Endothelial cell of umbilical vein (primary cell): ENCODE measurements around the gene SLC10A7. TPM values are rescaled to one million over a fixed set of nuclear protein-coding genes. Genes with fewer than 3 reads are reported as not detected.

ENCODE experiments used
- BruUV-seq: library from RNA; stranded (reverse); fragments of 400-500 nt; replicated peaks from 2 replicates; lab custom pipeline; 2021; lab: Mats Ljungman, UMichigan
- CTCF ChIA-PET: fragments of 300-600, 350-600 bp; sonication (Branson Sonifier 250); formaldehyde crosslinking; loops from one replicate; lab custom pipeline; 2021; ENCODE audit warnings: antibody characterized with exemption, inconsistent platforms; lab: Charles Lee
- POLR2A ChIA-PET: fragments of 300-600, 350-600 bp; sonication (Branson Sonifier 250); formaldehyde crosslinking; loops from one replicate; lab custom pipeline; 2021; ENCODE audit warnings: antibody characterized with exemption, inconsistent platforms; lab: Charles Lee
- DNase-seq: peaks from one replicate; pipeline ENCODE4 v3.0.0-alpha.2; 2011; ENCODE audit warnings: low read depth, low spot score
- FAIRE-seq: peaks from 2 replicates; lab custom pipeline; 2011; peaks lifted over from hg19 to GRCh38; lab: Jason Lieb, UNC
- H2AFZ ChIP-seq: 2 replicates; pipeline ENCODE4 v1.6.0; 2012; ENCODE audit warnings: low read depth, low read length, control low read depth, inconsistent platforms
- H3K27ac ChIP-seq: 2 replicates; pipeline ENCODE4 v1.5.1; 2011; ENCODE audit warnings: low read depth, mild to moderate bottlenecking, control low read depth, low read length, moderate library complexity; ENCODE audit not compliant: insufficient read depth
- H3K27me3 ChIP-seq, 2 experiments: 2 replicates each; pipeline versions ENCODE4 v1.6.0 to v1.6.1; 2011; ENCODE audit warnings: low read length in 2 of 2, mixed read lengths in 1 of 2; ENCODE audit not compliant: control insufficient read depth in 2 of 2, insufficient read depth in 2 of 2
- H3K36me3 ChIP-seq, 2 experiments: 2 replicates in 1 of 2; 3 replicates in 1 of 2; pipeline ENCODE4 v1.5.1; 2011; ENCODE audit warnings: low read length in 2 of 2, mild to moderate bottlenecking in 1 of 2, moderate library complexity in 1 of 2; ENCODE audit not compliant: control insufficient read depth in 2 of 2, insufficient read depth in 2 of 2; ENCODE audit errors: extremely low read depth in 1 of 2
- H3K4me1 ChIP-seq: 3 replicates; pipeline ENCODE4 v1.5.1; 2011; ENCODE audit warnings: mild to moderate bottlenecking, low read length; ENCODE audit not compliant: control insufficient read depth, insufficient read depth; ENCODE audit errors: extremely low read depth
- H3K4me2 ChIP-seq: 2 replicates; pipeline ENCODE4 v1.6.1; 2011; ENCODE audit warnings: low read length, control low read depth, mixed read lengths; ENCODE audit not compliant: insufficient read depth
- H3K4me3 ChIP-seq, 3 experiments: fragments of 200-600 bp in 1 of 3; sonication (generic), shearing (Covaris generic) in 1 of 3; replicated peaks in 1 of 3; 2 replicates each; pipeline ENCODE4 v1.5.1; 2011 to 2016; ENCODE audit warnings: control low read depth in 3 of 3, low read length in 3 of 3, mild to moderate bottlenecking in 2 of 3, inconsistent platforms in 1 of 3, low read depth in 1 of 3, moderate library complexity in 1 of 3; ENCODE audit not compliant: insufficient read depth in 1 of 3
- H3K79me2 ChIP-seq: 2 replicates; pipeline ENCODE4 v1.6.0; 2012; ENCODE audit warnings: low read length, inconsistent platforms; ENCODE audit not compliant: control insufficient read depth, insufficient read depth
- H3K9ac ChIP-seq: replicated peaks from 2 replicates; pipeline ENCODE3; 2011; ENCODE audit warnings: low read length, control low read depth; ENCODE audit not compliant: insufficient read depth; ENCODE audit errors: extremely low read depth
- H3K9me1 ChIP-seq: replicated peaks from 3 replicates; pipeline ENCODE4 v1.6.0; 2011; ENCODE audit warnings: mild to moderate bottlenecking, low read length; ENCODE audit not compliant: control insufficient read depth, insufficient read depth; ENCODE audit errors: extremely low read depth
- H3K9me3 ChIP-seq: replicated peaks from 2 replicates; pipeline ENCODE4 v1.5.1; 2012; ENCODE audit warnings: low read length, inconsistent platforms; ENCODE audit not compliant: control insufficient read depth, insufficient read depth
- H4K20me1 ChIP-seq: replicated peaks from 2 replicates; pipeline ENCODE3; 2011; ENCODE audit warnings: mild to moderate bottlenecking, low read length; ENCODE audit not compliant: control insufficient read depth, insufficient read depth; ENCODE audit errors: extremely low read depth
- CTCF ChIP-seq, 2 donors: IDR thresholded peaks; 1 replicate in 1 of 2; 2 replicates in 1 of 2; pipeline ENCODE4 v1.5.1; 2011; ENCODE audit warnings: low read length in 2 of 2, mild to moderate bottlenecking in 2 of 2, moderate library complexity in 2 of 2, control low read depth in 1 of 2, inconsistent platforms in 1 of 2, low read depth in 1 of 2; ENCODE audit not compliant: insufficient read depth in 1 of 2; ENCODE audit errors: extremely low read depth in 1 of 2
- EZH2 ChIP-seq: IDR thresholded peaks from 2 replicates; pipeline ENCODE4 v1.6.1; 2012; ENCODE audit warnings: borderline replicate concordance, low read depth, mild to moderate bottlenecking, moderate library complexity, low read length, inconsistent platforms; ENCODE audit not compliant: severe bottlenecking
- FOS ChIP-seq: IDR thresholded peaks from 2 replicates; pipeline ENCODE4 v1.6.1; 2011; ENCODE audit warnings: mild to moderate bottlenecking, low read length, moderate library complexity, borderline replicate concordance; ENCODE audit not compliant: insufficient read depth
- GATA2 ChIP-seq: IDR thresholded peaks from 2 replicates; pipeline ENCODE4 v1.7.0; 2011; ENCODE audit warnings: low read depth, mild to moderate bottlenecking, moderate library complexity, mixed read lengths, low read length; ENCODE audit not compliant: insufficient read length, insufficient read depth
- JUN ChIP-seq: IDR thresholded peaks from 2 replicates; pipeline ENCODE4 v1.6.1; 2011; ENCODE audit warnings: borderline replicate concordance, low read depth; ENCODE audit not compliant: insufficient read length, insufficient read depth
- MAX ChIP-seq: IDR thresholded peaks from 2 replicates; pipeline ENCODE4 v1.6.1; 2011; ENCODE audit not compliant: insufficient read depth, insufficient read length
- MYC ChIP-seq: IDR thresholded peaks from one replicate; pipeline ENCODE4 v1.6.1; 2011; ENCODE audit warnings: mild to moderate bottlenecking, low read depth, low read length
- POLR2A ChIP-seq: IDR thresholded peaks from 2 replicates; pipeline ENCODE4 v1.6.1; 2012; ENCODE audit warnings: low read depth, mild to moderate bottlenecking, control low read depth, low read length
- POLR2AphosphoS5 ChIP-seq: IDR thresholded peaks from 2 replicates; pipeline ENCODE4 v1.6.1; 2012; ENCODE audit warnings: low read depth, mild to moderate bottlenecking, control low read depth, low read length, moderate library complexity; ENCODE audit not compliant: insufficient read depth
- dilution Hi-C: fragments of 300-500 bp; cut with MboI; formaldehyde crosslinking; loops from one replicate; pipeline ENCODE4 v1.15.0; 2019; ENCODE audit warnings: low sequenced_read_pairs; ENCODE audit not compliant: extremely low pct_ligation_motif_present
- intact Hi-C: fragments of 100-400 bp; cut with micrococcal nuclease; formaldehyde crosslinking; loops from one replicate; pipeline ENCODE4 v1.10.0; 2022
- polyA plus RNA-seq, 4 experiments: library from polyadenylated mRNA; depleted of rRNA in 3 of 4; stranded (reverse) in 3 of 4; unstranded in 1 of 4; fragments of >200 nt; gene quantifications; 2 replicates each; pipeline versions ENCODE4 v1.2.1 to v1.2.3, GENCODE V29; 2011 to 2012; ENCODE audit warnings: missing spikeins in 1 of 4
- total RNA-seq: library from RNA; stranded (reverse); gene quantifications from 2 replicates; pipeline ENCODE4 v1.2.3, GENCODE V29; 2021

SLC10A7 gene
- total and polyA plus RNA-seq, 2 donors (not counting 3 experiments of a cell fraction or from before 2014, with no cell fraction given) = 13.6 to 20.4 TPM

- Histone ChIP-seq H4K20me1 (no peaks in the 10 kb centered on the region), H3K27me3 (no peaks in the 10 kb centered on the region), H3K4me3 (no peak overlapping the region), H3K27ac (no peak overlapping the region), H3K79me2 (no peaks in the 10 kb centered on the region), H3K4me1 (peaks cover 2% of the 10 kb centered on the region), H3K9me3 (no peaks in the 10 kb centered on the region), H2AFZ (no peak overlapping the region), H3K9me1 (no peaks in the 10 kb centered on the region), H3K4me2 (no peak overlapping the region), H3K36me3 (no peaks in the 10 kb centered on the region), H3K9ac (no peak overlapping the region)
- POLR2A ChIA-PET = no interaction called here
- DNase-seq = no peak
- TF ChIP-seq FOS (no peak), EZH2 (no peak), POLR2A (no peak), MAX (no peak), CTCF (IDR thresholded peaks at IDR 0.05; ENCODE audit: extremely low read depth in 1 of 2, insufficient read depth in 1 of 2, low read depth in 1 of 2, low read length in 2 of 2) (no peak), POLR2AphosphoS5 (no peak), MYC (no peak), JUN (no peak), GATA2 (no peak)
- dilution Hi-C loops = no loop called here
- CTCF ChIA-PET = interaction anchor here (1.0 to 1.3 kb wide), 3 partner anchors 8 to 16 kb away, joined by 3 to 4 read pairs (median 4); no protein-coding TSS in a partner anchor
- intact Hi-C loops = no loop called here
- FAIRE-seq = no peak
- BruUV-seq = no TSS peak
Observed at GRCh38 chr4:146260521-146260920, 261.2 kb downstream of the SLC10A7 start.
